ENCODE data around the gene PCGF3.

Gene PCGF3

DNA sequence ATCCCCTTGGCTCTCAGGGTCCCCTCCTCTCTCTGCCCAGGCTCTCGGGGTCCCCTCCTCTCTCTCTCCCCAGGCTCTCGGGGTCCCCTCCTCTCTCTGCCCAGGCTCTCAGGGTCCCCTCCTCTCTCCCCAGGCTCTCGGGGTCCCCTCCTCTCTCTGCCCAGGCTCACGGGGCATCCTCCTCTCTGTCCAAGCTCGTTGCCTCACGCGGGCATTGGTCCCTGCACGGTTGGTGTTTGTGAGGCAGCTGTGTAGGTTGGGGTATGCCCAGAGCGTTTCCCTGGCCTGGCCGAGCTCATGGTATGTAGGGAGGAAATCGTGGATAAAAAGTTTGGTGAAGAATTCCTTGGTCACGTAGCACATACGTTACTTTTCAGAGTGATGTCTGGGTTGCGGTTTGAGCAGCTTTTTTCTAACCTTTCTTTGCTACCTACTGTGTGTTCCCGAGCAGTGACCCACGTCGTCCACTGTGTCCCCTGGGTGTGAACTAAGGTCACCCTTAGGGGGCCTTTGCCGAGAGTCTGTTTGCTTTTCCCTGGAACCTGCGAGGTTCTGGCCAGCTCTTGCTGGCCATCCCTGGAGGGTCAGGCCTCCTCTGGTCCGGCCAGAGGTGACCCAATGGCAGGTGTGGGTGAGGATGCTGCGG is 36.6 kb downstream of the PCGF3 start:
- Histone ChIP-seq H3K79me2 (ENCODE audit: insufficient read depth, low read length) (no peaks in the 10 kb centered on the region), H3K9me3 (ENCODE audit: insufficient read depth, low read length) (no peaks in the 10 kb centered on the region), H4K20me1 (ENCODE audit: low read depth, low read length) (no peaks in the 10 kb centered on the region), H3K27me3 (ENCODE audit: low read length) (no peaks in the 10 kb centered on the region), H3K27ac (ENCODE audit: low read depth, low read length) (no peak overlapping the region), H2AFZ (ENCODE audit: low read depth, low read length, severe bottlenecking) (no peak overlapping the region), H3F3A (ENCODE audit: insufficient read depth) (peaks cover 8% of the 10 kb centered on the region; the same call in 1 of the 2 replicates), H3K4me3 (ENCODE audit: insufficient read depth, low read length, poor library complexity, severe bottlenecking) (no peak overlapping the region), H3K36me3 (ENCODE audit: low read length) (no peaks in the 10 kb centered on the region), H3K9me2 (replicated peaks; ENCODE audit: insufficient read depth, low read length) (no peaks in the 10 kb centered on the region), H3K4me2 (ENCODE audit: low read depth, low read length, poor library complexity, severe bottlenecking) (no peak overlapping the region), H3K9ac (ENCODE audit: low read length) (no peak overlapping the region)
- TF ChIP-seq EZH2phosphoT487 (conservative IDR thresholded peaks at IDR 0.05; ENCODE audit: low read length), result no peak
- TF ChIP-seq, protein P1, sequence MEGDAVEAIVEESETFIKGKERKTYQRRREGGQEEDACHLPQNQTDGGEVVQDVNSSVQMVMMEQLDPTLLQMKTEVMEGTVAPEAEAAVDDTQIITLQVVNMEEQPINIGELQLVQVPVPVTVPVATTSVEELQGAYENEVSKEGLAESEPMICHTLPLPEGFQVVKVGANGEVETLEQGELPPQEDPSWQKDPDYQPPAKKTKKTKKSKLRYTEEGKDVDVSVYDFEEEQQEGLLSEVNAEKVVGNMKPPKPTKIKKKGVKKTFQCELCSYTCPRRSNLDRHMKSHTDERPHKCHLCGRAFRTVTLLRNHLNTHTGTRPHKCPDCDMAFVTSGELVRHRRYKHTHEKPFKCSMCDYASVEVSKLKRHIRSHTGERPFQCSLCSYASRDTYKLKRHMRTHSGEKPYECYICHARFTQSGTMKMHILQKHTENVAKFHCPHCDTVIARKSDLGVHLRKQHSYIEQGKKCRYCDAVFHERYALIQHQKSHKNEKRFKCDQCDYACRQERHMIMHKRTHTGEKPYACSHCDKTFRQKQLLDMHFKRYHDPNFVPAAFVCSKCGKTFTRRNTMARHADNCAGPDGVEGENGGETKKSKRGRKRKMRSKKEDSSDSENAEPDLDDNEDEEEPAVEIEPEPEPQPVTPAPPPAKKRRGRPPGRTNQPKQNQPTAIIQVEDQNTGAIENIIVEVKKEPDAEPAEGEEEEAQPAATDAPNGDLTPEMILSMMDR (IDR thresholded peaks at IDR 0.05; ENCODE audit: insufficient read depth, low read length, poor library complexity, severe bottlenecking), result no peak

DNA sequence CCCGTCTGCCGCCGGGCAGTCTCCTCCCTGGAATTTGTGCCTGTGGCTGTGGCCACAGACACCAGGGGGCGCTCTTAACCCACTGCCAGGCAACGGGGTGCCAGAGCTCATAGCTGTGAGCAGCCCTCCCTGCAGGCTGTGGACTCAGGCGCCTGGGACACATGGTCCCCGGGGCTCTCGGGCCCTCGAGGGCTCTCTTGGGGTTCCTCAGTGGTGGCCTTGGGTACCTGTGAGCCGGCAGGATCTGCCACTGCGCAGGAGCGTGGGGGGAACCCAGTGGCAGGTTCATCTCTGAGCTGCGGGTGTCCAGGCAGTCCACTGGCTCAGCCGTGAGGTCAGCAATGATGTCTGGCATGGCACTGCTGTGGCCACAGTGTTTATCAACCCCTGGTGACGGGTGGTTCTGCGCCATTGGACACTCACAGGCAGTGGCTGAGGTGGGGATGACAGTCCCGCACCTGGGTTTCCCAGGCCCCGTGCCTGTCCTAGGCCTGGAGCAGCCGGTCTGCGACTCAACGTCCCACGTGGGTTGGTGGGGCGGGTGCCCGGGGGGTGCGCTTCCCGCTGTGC is 37.2 kb downstream of the PCGF3 start:
- no peak for TF ChIP-seq EZH2phosphoT487 (conservative IDR thresholded peaks at IDR 0.05; ENCODE audit: low read length)
- TF ChIP-seq, protein P1 (IDR thresholded peaks at IDR 0.05; ENCODE audit: insufficient read depth, low read length, poor library complexity, severe bottlenecking), result peak; percentile 91
- H3K79me2 ChIP-seq (ENCODE audit: insufficient read depth, low read length), result no peaks in the 10 kb centered on the region
- H3K4me3 ChIP-seq (ENCODE audit: insufficient read depth, low read length, poor library complexity, severe bottlenecking), result no peak overlapping the region
- no peak overlapping the region for H3K27ac ChIP-seq (ENCODE audit: low read depth, low read length)
- no peaks in the 10 kb centered on the region for H3K9me3 ChIP-seq (ENCODE audit: insufficient read depth, low read length)
- H3K9me2 ChIP-seq (replicated peaks; ENCODE audit: insufficient read depth, low read length), result no peaks in the 10 kb centered on the region
- no peak overlapping the region for H2AFZ ChIP-seq (ENCODE audit: low read depth, low read length, severe bottlenecking)
- no peaks in the 10 kb centered on the region for H3K27me3 ChIP-seq (ENCODE audit: low read length)
- peaks cover 8% of the 10 kb centered on the region; the same call in 1 of the 2 replicates for H3F3A ChIP-seq (ENCODE audit: insufficient read depth)
- no peaks in the 10 kb centered on the region for H4K20me1 ChIP-seq (ENCODE audit: low read depth, low read length)
- H3K36me3 ChIP-seq (ENCODE audit: low read length), result no peaks in the 10 kb centered on the region
- no peak overlapping the region for H3K9ac ChIP-seq (ENCODE audit: low read length)
- no peak overlapping the region for H3K4me2 ChIP-seq (ENCODE audit: low read depth, low read length, poor library complexity, severe bottlenecking)

DNA sequence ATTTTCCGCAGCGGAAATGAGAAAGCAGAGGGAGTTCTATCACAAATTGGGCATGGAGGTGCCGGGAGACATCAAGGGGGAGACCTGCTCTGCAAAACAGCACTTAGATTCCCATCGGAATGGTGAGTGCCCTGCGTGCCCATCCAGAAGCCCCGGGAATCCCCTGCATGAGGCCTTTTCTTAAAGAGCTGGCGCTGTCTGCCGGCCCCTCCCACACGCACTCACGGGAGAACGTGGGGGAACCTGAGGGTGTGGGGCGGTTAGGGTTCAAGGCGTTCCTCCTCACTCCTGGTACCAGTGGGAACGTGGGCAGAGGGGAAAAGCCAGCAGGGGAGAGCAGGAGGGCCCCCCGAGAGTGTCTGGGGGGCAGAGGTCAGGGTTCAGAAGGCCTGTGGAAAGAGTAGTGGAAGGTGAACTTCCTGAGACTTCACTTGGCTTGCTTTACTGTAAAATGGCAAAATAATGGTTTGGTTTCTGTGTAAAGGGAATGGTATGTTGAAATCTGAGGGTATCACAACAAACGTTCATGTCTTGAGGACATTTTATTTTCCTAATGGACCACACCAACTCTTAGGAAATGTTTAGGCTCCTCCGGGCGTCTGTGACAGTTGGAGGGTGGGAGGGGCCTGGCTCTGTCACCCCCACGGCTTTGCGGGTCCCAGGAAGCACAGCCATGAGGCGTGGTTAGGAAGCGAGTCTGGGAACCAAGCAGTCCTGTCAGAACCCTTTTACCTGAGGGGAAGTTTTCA is 38.0 kb downstream of the PCGF3 start:
- Histone ChIP-seq H3K79me2 (ENCODE audit: insufficient read depth, low read length) (no peaks in the 10 kb centered on the region), H2AFZ (ENCODE audit: low read depth, low read length, severe bottlenecking) (no peak overlapping the region), H3K27me3 (ENCODE audit: low read length) (no peaks in the 10 kb centered on the region), H3F3A (ENCODE audit: insufficient read depth) (peaks cover 8% of the 10 kb centered on the region; the same call in 1 of the 2 replicates), H3K27ac (ENCODE audit: low read depth, low read length) (no peak overlapping the region), H3K4me3 (ENCODE audit: insufficient read depth, low read length, poor library complexity, severe bottlenecking) (no peak overlapping the region), H3K36me3 (ENCODE audit: low read length) (no peaks in the 10 kb centered on the region), H3K4me2 (ENCODE audit: low read depth, low read length, poor library complexity, severe bottlenecking) (no peak overlapping the region), H4K20me1 (ENCODE audit: low read depth, low read length) (no peaks in the 10 kb centered on the region), H3K9me3 (ENCODE audit: insufficient read depth, low read length) (no peaks in the 10 kb centered on the region), H3K9ac (ENCODE audit: low read length) (no peak overlapping the region), H3K9me2 (replicated peaks; ENCODE audit: insufficient read depth, low read length) (no peaks in the 10 kb centered on the region)
- TF ChIP-seq EZH2phosphoT487 (conservative IDR thresholded peaks at IDR 0.05; ENCODE audit: low read length), result no peak
- TF ChIP-seq, protein P1 (IDR thresholded peaks at IDR 0.05; ENCODE audit: insufficient read depth, low read length, poor library complexity, severe bottlenecking), result no peak
